Measurements from ENCODE around the gene FAM111A.

FAM111A gene

DNA sequence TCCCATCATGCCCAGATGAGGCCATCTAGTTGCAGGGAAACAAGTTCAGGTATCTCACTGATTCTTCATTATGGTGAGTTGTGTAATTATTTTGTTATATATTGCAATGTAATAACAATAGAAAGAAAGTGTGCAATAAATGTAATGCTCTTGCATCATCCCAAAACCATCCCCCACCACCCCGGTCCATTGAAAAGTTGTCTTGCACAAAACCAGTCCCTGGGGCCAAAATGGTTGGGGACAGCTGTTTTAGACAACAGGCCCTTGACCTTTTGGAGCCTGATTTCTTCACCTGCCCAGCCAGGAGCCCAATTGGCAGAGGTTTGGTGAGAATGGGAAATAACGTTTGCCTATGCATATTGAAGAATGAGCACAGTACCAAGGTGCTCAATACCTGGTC, 54.1 kb downstream of the FAM111A start:
- in situ Hi-C loops (cut with MboI; ENCODE audit: low sequenced_read_pairs), result no loop called here

DNA sequence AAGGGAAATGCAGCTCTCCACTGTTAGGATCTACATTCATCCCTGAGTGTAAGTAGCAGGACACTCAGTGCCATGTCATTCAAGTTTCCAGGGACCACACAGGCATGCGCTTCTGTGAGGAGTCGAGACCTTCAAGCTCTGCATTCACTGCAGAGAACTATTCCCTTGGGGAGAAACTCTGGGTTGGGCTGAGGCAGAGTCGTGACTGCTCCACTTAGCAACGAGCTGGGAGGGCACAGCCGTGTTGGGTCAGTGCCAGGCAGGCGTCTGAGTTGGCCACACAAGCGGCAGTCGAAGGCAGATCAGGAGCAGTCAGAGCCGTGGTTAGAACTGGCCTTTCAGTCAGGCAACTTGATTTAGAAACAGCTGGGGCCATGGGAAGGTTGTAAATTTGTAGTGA, 55.3 kb downstream of the FAM111A start:
- in situ Hi-C loops (cut with MboI; ENCODE audit: low sequenced_read_pairs), result no loop called here

DNA sequence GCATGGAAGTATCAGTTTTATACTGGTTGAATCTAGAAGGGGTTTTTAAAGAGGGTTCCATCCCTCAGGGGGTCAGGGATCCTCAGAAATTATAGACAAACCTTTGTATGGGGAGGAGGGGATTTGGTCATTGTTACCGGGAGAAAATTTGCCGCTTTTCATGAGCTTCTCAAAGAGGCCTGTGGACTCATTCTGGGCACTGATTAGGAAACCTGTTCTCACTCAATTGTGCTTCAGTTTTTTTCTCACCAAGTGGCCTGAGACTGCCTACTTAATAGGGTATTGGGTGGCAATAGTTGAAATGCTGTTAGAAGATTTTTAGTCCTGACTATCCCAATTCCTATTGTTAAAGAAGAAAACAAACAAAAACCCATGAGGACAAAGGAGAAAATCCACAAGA, 56.1 kb downstream of the FAM111A start:
- in situ Hi-C loops (cut with MboI; ENCODE audit: low sequenced_read_pairs), result no loop called here

DNA sequence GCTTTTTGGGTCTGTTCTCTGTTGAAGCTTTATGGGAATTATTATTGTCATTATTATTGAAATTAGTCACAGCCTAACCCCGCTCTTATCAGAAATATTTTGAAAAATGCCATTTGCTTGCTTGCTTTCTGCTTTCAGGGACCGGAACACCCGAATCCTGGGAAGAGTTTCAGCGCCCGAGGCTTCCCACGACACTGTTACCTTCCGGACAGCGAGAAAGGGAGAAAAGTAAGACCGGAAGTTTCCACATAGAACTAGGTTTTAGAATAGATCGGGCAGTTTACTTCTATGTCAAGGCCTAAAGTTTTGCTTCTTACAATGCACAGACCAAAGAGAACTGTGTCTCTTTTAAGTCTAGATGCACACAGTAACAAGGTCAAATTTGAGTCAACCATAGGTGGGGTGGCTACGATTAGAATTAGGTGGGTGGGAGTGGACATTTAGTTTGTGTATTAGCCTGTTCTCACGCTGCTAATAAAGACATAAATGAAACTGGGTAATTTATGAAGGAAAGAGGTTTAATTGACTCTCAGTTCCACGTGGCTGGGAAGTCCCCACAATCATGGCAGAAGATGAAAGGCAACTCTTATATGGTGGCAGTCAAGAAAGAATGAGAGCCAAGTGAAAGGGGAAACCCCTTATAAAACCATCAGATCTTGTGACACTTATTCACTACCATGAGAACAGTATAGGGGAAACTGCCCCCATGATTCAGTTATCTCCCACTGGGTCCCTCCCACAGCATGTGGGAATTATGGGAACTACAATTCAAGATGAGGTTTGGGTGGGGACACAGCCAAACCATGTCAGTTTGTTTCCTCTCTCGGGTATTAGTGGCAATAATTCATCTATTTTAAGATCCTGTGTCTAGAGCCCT, 57.1 kb downstream of the FAM111A start:
- in situ Hi-C loops (cut with MboI; ENCODE audit: low sequenced_read_pairs), result loop anchor here (25.0 kb wide), 1 partner anchor 87 kb away; the partner anchor contains the start of gene FAM111B

DNA sequence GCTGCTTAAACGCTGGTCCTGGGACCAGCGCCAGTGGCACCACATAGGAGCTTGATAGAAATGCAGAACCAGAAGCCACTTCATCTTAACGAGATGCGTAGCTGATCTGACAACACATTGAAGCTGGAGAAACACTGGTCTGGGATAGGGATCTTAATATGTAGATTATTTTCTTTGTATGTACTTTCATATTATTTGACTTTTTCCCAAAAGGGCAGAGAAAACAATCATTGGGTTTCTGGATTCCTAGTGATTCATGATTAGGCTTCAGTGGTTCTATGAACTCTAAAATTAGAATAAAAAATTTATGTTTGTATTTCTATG, 57.7 kb downstream of the FAM111A start:
- in situ Hi-C loops (cut with MboI; ENCODE audit: low sequenced_read_pairs), result loop anchor here (25.0 kb wide), 1 partner anchor 88 kb away; the partner anchor contains the start of gene FAM111B

DNA sequence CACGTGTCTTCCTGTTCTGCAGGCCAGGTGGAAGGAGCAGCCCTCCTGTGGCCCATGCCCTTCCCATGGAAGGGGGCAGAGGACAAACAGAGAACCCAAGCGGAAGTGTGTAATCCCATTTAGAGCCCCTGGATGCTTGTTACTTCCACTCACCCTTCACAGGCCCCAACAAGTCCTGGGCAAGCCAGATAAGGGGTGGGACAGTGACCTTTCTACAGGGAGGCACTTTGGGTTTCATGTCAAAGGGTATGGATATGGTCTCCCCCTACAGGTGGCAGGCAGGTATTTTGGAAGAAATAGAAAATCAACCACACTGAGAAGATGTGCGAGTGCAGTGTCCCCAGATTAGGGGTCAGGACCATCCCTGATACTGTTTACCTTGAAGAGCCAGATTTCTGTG, 58.7 kb downstream of the FAM111A start:
- in situ Hi-C loops (cut with MboI; ENCODE audit: low sequenced_read_pairs), result loop anchor here (25.0 kb wide), 1 partner anchor 89 kb away; the partner anchor contains the start of gene FAM111B
